ENCODE measurements around the gene STXBP5.

STXBP5 gene

DNA sequence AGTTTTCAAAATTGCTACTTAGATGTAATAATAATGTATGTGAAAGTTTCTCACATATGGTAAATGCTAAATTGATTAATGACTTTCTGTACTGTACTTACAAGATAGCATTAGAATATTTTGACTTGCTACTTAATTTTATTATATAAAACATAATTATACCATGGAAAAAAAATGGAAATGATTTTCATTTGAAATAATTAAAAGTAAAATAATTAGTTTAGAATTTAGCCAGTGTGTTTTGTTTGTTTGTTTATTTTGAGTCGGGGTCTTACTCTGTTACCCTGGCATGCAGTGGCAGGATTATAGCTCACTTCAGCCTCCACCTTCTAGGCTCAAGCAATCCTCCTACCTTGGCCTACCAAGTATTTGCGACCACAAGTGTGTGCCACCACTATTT lies 7.1 kb downstream of the STXBP5 start:
- DNase-seq (ENCODE audit: low read depth), result no peak

DNA sequence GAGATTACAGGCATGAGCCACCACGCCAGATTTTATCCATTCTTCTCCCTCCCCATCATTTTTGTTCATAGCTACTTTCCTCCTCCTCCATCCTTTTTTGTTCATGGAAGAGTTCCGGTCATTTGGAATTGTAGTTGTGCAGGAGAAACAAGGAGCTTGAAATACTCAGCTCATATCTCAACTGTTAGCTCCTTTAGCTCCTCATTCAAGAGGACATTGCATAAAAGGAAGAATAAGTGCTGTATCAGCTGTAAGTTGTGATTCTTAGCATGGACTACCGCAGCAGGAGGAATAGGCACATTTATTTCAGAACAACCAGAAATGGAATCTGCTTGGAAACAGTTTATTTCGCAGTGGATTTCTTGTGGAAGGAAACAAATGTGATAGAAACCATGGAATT lies 7.6 kb downstream of the STXBP5 start:
- no peak for DNase-seq (ENCODE audit: low read depth)

DNA sequence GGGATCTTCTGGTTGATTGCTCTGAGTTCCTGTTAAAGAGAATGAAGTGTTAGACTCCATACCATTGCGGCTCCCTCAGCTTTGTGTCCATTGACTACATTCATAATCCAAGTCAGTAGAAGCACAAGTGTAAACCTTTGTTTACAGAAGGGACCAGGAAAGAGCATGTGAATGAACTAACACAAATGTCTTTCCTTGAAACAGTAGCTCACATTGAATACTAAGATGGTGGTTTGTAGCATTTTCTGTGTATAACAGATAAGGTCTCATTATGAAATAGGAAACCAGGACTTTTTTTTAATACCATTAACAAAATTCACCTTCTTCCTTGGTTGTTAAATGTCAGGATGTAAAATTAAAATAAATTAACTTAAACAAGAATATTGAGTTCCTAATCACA lies 8.4 kb downstream of the STXBP5 start:
- DNase-seq (ENCODE audit: low read depth), result no peak

DNA sequence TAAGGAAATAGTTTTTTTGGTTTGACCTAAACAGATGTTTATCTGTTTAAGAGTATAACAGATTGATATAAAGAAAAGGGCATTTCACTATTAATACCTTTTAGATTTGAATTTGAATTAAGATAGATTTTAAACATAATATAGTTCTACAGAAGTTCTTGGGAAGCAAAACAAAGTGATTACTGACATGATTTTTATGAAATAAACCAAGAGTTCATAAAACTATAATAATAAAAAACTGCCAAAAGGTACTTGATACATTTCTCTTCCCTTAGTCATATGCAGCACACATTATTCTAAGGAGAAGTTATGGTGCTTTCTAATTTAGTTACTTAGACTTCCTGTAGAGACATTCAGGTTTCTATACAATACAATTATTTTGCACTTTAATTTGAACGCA lies 9.6 kb downstream of the STXBP5 start:
- DNase-seq (ENCODE audit: low read depth), result no peak

DNA sequence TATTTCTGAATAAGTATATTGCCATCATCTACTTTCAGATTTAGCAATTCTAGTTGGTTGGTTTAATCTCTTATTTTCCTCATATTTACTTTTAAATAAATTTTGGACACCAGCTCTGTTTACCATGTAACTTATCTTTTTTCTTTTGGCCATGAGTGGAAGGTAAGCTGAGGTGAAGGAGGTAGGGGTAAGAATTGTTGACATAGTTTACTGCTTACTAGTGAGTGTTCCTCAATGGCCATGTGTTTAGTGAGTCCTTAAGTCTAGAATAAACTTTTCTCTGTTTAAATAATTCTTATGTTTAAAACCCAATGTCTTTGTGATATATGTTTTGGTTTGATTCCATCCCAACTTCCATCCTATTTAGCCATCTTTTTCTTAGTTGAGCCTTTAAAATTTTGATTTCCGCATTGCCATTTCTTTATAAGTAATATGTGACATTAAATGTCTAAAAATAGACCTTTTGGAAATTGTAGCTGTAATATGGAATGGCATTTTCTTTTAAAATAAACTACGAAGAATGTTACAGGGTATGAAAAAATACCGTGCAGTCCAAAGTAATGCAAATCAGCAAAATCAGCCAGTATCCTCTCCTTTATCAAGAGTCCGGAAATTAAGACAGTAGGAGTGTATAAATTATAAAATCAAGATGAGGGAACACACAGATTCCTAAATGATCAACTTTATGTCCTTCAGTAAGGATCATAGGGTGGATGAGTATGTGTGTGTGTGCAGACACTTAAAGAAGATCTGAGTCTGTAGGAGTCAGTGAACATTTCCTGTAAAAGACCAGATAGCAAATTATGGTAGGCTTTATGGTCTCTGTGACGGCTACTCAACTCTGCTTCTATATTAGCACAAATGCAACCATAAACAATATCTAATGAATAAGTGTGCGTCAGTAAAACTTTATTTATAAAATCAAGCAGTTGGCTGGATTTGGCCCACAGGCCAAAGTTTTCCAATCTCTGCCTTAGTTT lies 10.3 kb downstream of the STXBP5 start:
- no peak for DNase-seq (ENCODE audit: low read depth)

DNA sequence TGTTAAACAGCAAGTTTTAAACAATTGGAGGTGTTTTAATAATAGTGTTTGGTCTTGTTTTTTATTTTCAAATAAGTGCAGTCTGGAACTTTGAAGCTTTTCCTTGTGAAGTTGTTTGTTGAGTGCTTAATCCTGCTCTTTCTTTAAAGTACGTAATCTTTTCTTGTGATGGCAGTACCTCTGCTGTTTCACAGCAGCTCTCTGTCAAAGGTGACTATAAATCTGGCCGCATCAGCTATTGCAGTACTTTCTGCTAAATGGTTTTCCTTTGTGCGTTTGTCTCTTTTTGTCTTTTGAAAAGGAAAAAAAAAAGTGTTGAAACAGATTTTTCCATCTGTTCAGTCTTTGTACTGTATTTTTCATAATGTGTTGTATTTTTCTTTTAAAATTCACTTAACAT lies 12.7 kb downstream of the STXBP5 start:
- no peak for DNase-seq (ENCODE audit: low read depth)

DNA sequence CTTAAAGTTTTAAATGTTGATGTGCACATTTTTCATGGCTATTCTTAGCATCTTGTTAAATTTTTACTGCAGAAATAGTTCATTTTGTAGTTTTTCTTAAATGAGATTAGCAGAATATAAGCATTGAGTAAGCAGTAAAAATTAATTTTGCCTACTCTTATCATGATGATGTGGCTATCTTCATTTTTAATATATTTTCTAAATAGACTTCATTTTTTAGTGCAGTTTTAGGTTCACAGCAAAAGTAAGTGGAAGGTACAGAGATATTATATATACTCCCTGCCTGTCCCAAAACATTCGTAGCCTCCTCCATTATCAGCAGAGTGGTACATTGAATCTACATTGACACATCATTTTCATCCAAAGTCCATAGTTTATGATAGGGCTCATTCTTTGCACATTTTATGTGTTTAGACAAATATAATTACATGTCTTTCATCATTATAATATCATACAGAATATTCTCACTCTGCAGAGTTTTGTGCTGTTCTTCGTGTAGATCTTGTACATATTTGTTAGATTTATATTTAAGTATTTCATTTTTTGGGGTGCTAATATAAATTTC lies 13.7 kb downstream of the STXBP5 start:
- no peak for DNase-seq (ENCODE audit: low read depth)

DNA sequence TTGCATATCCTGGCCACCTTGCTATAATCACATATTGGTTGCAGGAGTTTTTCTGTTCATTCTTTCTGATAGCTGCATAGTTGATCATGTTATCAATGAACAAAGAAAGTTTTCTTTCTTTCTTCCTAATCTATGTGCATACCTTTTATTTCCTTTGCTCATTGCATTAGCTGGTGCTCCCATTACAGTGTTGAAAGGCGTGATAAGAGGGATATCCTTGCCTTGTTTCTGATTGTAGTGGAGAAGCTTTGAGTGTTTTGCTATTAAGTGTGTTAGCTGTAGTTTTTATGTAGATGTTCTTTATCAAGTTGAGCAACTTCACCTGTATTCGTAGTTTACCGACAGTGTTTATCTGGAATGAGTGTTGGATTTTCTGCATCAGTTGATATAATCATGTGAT lies 14.6 kb downstream of the STXBP5 start:
- no peak for DNase-seq (ENCODE audit: low read depth)

DNA sequence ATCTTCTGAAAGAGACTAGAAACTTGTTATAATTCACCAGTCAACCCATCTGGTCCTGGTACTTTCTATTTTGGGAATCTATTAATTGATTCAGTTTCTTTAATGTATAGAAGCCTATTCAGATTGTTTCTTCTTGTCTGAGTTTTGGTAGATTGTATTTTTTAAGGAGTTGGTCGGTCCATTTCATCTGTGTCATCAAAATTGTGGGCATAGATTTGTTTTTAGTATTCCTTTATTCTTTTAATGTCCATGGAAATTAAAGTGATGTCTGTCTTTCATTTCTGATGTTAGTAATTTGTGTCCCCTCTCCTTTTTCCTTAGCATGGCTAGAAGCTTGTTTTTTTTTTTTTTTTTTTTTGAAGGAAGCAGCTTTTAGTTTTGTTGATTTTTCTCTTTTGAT lies 15.2 kb downstream of the STXBP5 start:
- DNase-seq (ENCODE audit: low read depth), result no peak

DNA sequence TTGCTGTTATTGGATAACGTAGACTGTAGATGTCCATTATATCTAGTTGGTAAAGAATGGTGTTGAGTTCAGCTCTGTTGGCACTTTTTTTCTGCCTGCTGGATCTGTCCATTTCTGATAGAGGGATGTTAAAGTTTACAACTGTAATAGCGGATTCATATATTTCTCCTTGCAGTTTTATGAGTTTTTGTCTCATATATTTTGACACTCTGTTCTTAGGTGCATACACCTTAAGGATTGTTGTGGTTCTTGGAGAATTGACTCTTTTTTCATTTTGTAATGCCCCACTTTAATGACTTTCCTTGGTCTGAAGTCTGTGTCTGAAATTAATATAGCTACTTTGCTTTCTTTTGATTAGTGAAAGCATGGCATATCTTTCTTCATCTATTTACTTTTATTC lies 16.1 kb downstream of the STXBP5 start:
- no peak for DNase-seq (ENCODE audit: low read depth)

DNA sequence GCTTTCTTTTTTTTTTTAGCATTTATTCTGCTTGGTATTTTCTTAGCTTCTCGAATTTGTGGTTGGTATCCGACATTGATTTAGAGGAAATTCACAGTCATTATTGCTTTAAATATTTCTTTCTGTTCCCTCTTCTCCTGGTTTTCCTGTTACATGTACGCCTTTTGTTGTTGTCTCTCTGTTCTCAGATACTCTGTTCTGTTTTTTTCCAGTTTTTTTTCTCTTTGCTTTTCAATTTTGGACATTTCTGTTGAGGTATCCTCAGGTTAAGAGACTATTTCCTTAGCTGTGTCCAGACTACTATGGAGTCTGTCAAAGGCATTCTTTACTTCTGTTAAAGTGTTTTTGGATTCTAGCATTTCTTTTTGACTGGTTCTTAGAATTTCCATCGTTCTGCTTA lies 17.5 kb downstream of the STXBP5 start:
- no peak for DNase-seq (ENCODE audit: low read depth)

DNA sequence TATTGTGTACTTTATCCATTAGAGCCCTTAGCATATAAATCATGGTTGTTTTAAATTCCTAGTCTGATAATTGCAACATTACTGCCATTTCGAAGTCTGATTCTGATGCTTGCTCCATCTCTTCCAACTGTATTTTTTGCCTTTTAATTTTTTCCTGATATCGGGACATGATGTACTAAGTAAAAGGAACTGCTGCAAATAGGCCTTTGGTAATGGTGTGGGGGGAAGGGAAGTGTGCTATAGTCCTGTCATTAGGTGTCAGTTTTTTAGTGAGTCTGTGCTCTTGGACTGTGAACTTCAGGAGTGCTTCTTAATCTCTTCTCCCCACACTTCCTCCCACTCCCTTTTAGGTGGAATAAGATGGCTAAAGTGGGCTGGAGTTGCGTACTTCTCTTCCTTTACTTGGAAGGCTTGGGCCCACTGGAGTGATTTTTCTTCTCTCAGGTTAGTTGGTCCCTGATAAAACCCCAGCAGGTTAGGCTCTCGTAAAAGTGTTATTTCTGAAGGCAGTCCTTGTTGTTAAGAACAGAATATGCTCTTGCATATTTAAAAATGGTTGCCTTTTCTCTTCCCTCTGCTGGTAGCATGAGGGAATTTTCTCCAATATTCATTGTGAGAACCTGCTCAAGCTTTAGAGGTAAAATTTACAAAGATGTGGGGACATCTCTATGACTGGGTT lies 18.1 kb downstream of the STXBP5 start:
- DNase-seq (ENCODE audit: low read depth), result no peak

DNA sequence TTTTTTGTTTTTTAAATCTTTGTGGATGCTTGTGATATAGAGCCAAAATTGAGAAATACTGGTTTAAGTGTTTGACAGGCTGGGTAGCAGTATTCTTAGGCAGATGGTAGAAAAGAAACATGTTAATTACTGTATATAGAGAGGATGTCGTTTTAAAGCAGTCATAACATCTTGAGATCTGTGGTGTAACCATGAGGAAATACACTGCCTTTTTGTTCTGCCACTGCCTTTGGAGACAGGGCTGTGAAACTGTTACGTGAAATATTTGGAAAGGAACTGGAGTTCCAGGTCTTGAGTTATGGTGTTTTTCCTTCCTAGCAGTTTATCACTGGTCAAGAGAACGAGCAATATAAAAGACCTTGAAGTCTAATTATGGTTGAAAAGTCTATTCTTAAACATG lies 19.5 kb downstream of the STXBP5 start:
- no peak for DNase-seq (ENCODE audit: low read depth)

DNA sequence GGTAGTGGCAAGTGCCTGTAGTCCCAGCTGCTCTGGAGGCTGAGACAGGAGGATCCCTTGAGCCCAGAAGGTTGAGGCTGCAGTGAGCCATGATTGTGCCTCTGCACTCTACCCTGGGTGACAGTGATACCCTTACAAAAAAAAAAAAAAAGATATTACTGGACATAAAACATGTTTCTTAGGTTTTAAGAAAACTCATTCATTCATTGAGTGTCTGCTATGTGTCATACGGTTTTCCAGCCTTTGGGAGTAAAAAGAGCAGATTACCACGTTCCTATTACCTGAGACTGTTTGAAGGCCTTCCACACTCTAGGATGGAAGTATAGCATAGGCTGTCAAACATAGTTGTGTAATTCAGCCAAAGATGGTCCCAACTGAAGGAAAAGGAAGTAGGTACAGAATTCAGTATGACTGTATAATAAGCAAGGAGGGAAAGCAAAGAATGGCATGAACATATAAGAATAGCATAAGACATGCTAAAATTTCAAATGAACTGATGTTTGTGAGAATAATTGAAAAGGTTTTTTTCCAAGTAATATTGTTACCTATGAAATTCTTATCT lies 22.0 kb downstream of the STXBP5 start:
- no peak for DNase-seq (ENCODE audit: low read depth)

DNA sequence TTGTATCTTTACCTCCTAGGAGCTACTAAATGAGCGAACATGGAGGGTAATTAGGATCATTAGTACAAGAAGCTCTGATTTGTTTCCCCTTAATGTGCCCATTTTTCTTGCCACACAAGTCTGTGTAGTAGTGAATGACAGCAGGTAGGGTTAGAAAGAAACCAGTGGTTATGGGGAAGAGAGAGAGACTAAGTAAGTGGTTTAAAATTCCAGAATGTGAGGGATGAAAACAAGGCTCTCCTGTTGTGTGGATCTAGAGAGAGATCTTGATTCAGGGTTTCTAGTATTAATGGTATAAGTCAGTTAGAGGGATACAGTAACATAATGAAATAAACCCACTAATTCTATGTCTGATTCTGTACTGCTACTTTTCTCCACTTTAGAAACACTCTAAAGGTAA lies 22.7 kb downstream of the STXBP5 start:
- no peak for DNase-seq (ENCODE audit: low read depth)

DNA sequence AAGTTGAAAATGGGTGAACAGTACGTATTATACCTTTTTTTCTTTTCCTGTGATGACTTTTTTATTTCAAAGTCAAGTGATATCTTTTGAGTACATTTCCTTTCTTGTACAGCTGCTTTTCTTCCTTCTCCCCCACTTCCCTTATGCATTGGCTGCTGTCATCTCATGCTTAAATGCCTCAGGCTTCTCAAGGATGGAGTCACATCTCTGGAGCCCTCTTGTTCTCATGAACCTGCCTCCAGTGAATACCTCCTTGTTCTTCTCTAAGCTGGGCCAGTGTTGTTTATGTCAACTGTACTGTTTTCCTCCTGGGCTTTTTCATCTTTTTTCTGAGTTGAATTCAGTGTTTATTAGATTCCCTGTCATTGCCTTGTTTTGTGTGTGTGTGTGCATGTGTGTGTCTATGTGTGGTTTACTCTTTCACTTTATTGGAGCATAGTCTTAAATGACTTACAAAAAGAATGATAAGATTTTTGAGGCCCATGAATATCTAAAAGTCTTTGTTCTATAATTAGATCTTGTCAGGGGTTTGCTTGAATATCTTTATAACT lies 23.6 kb downstream of the STXBP5 start:
- no peak for DNase-seq (ENCODE audit: low read depth)

DNA sequence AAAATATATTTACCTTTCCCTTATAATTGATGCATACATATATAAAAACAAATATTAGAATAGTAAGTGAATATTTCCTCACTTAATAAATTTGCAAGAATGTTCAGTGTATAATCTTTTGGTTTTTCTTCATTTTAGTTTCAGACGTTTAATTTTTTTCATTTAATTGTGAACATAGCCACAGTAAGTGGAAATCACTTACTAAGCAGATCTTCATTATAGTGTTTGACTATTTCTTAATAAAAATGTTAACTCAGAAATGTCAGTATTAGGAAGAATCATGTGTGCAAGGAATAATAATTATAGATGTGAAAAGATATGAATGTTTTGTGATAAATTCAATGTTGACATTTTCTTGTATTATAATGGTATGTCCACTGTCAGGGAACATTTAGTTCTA lies 27.4 kb downstream of the STXBP5 start:
- no peak for DNase-seq (ENCODE audit: low read depth)

DNA sequence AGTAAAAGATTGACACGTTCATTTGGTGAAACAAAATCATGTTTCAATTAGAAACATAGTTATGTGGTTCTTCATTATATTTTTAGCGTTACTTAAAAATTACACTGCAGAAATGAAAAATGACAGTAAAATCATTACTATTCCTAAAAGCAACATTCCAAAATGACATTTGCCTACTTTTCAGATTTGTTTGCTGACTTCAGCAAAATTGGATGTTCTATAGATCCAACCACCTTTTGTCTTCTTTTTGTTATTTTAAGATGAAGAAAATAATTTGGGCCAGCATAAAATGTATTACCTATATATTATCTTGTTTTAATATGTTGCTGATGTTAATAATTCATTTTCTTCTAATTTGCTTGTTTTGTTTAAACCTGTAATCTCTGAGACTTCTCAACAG lies 30.5 kb downstream of the STXBP5 start:
- DNase-seq (ENCODE audit: low read depth), result no peak

DNA sequence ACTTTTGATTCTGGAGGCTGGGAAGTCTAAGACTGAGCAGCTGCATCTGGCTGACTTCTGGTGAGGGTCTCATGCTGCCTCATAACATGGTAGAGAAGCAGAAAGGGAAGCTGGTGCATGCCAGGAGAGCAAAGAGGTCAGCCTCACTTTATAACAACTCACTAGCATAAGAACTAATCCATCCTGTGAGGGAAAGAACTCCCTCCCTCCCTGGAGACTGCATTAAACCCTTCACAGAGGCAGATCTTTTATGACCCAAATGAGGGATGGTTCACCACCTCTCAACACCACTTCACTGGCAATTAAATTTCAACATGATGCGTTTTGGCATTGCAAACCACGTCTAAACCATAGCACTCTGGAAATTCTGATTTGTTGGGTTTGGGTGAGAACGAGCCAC lies 33.9 kb downstream of the STXBP5 start:
- no peak for DNase-seq (ENCODE audit: low read depth)

DNA sequence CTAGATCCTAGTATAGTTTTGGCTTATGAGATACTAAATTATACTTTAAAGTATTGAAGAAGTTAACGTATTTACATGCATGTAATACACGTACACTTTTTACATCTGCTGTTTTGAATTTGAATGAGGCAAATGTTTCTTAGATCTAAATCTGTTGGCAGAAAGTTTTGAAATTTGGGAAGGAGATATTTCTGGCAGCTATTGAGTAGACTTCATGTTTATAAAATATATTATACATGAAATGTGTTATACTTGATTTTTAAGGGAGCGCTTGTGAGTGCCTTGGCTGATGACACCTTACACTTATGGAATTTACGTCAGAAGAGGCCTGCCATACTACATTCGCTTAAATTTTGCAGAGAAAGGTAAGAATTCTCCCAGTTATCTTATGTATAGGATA lies 34.7 kb downstream of the STXBP5 start:
- DNase-seq (ENCODE audit: low read depth), result no peak

DNA sequence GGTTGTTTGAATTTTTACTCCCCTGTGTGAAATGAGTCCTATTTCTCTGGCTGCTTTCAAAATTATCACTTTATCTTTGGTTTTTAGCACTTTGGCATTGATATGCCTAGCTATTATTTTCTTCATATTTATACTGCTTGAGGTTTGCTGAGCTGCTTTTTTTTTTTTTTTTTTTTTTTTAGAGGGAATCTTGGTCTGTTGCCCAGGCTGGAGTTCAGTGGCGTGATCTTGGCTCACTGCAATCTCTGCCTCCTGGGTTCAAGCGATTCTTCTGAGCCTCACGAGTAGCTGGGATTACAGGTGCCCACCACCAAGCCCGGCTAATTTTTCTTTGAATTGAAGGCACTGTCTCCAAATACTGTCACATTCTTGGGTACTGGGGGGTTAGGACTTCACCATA lies 40.6 kb downstream of the STXBP5 start:
- DNase-seq (ENCODE audit: low read depth), result no peak

DNA sequence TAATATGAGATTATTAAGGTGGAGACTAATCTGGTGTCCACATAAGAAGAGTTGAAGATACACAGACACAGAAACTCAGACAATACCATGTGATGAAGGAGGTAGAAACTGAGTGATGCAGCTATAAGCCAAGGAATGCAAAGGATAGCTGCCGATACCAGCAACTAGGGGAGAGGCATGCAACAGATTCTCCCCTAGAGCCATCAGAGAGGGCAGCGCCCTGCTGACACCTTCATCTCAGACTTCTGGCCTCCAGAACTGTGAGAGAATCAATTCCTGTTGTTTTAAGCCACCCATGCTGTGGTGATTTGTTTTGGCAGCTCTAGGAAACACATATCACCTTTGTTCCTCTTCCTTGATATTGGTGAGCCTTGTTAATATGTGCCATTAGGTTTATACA lies 41.5 kb downstream of the STXBP5 start:
- no peak for DNase-seq (ENCODE audit: low read depth)

Measured in activated T-cell treated with anti-CD3 and anti-CD28 coated beads for 48 hours (primary cell).